Ascending aorta (tissue), 2 donors: ENCODE measurements around the gene STK40. TPM values are rescaled to one million over a fixed set of nuclear protein-coding genes. Genes with fewer than 3 reads are reported as not detected.

Source experiments
- DNase-seq, 2 donors: peaks; one replicate each; pipeline ENCODE4 v3.0.0-alpha.2; 2019; ENCODE audit warnings: low spot score in 2 of 2
- H3K27ac ChIP-seq, 2 donors: fragments of 200-600 bp; sonication (generic); one replicate each; pipeline ENCODE4 v1.5.1; 2016 to 2017; ENCODE audit warnings: mild to moderate bottlenecking in 1 of 2
- H3K27me3 ChIP-seq: fragments of 200-600 bp; sonication (generic); one replicate; pipeline ENCODE4 v1.5.1; 2017
- H3K36me3 ChIP-seq, 2 donors: fragments of 200-600 bp; sonication (generic); one replicate each; pipeline ENCODE4 v1.5.1; 2016
- H3K4me1 ChIP-seq, 2 donors: fragments of 200-600 bp; sonication (generic); one replicate each; pipeline ENCODE4 v1.5.1; 2016 to 2017; ENCODE audit warnings: mild to moderate bottlenecking in 1 of 2
- H3K4me3 ChIP-seq, 2 donors: fragments of 200-600 bp; sonication (generic); one replicate each; pipeline ENCODE4 v1.5.1; 2016 to 2017; ENCODE audit warnings: mild to moderate bottlenecking in 1 of 2
- H3K9me3 ChIP-seq, 2 donors: fragments of 200-600 bp; sonication (generic); one replicate each; pipeline ENCODE4 v1.5.1; 2016
- CTCF ChIP-seq, 3 experiments: fragments of 200-600 bp in 2 of 3; fragments of 450-650 bp in 1 of 3; sonication (generic) in 2 of 3; IDR thresholded peaks; one replicate each; pipeline ENCODE4 v1.5.1; 2016 to 2019; ENCODE audit warnings: antibody characterized with exemption in 3 of 3, mild to moderate bottlenecking in 1 of 3, moderate library complexity in 1 of 3
- intact Hi-C: fragments of 100-400 bp; cut with DNase I; formaldehyde crosslinking; loops from one replicate; pipeline ENCODE4 v1.15.1; 2023
- total RNA-seq: library from RNA; depleted of rRNA; stranded (reverse); fragments of >200 nt; gene quantifications from one replicate; pipeline ENCODE4 v1.1.0, GENCODE V29; 2016

The STK40 gene
- total RNA-seq, 1 donor from 2014 or later: 77.0 TPM

GRCh38 chr1:36298640-36299039, 87.1 kb downstream of the STK40 start:
- Histone ChIP-seq H3K36me3 (peaks cover 61 to 97% of the 10 kb centered on the region in 2 donors), H3K27me3 (no peaks in the 10 kb centered on the region), H3K4me1 (peaks cover 0 to 2% of the 10 kb centered on the region in 2 donors), H3K9me3 (no peaks in the 10 kb centered on the region), H3K4me3 (no peak overlapping the region), H3K27ac (no peak overlapping the region)
- no peak for TF ChIP-seq CTCF (IDR thresholded peaks at IDR 0.05)
- intact Hi-C loops: no loop called here
- no peak for DNase-seq

- DNase-seq: no peak
- peaks cover 57 to 95% of the 10 kb centered on the region in 2 donors for H3K36me3 ChIP-seq
- H3K9me3 ChIP-seq: no peaks in the 10 kb centered on the region
- peaks cover 0 to 2% of the 10 kb centered on the region in 2 donors for H3K4me1 ChIP-seq
- intact Hi-C loops: no loop called here
- H3K27me3 ChIP-seq: no peaks in the 10 kb centered on the region
- no peak overlapping the region for H3K4me3 ChIP-seq
- H3K27ac ChIP-seq: no peak overlapping the region
- no peak for TF ChIP-seq CTCF (IDR thresholded peaks at IDR 0.05)
Measured at GRCh38 chr1:36297062-36297461, 88.7 kb downstream of the STK40 start.

GRCh38 chr1:36295390-36295789, 90.3 kb downstream of the STK40 start:
- TF ChIP-seq CTCF (IDR thresholded peaks at IDR 0.05): no peak
- Histone ChIP-seq H3K4me3 (no peak overlapping the region), H3K9me3 (no peaks in the 10 kb centered on the region), H3K27ac (no peak overlapping the region), H3K36me3 (peaks cover 55 to 95% of the 10 kb centered on the region in 2 donors), H3K4me1 (peaks cover 0 to 2% of the 10 kb centered on the region in 2 donors), H3K27me3 (no peaks in the 10 kb centered on the region)
- intact Hi-C loops: no loop called here
- no peak for DNase-seq

Other genes with a start within 250 kb of the STK40 start
- gene TRAPPC3, start 236.4 kb downstream of the STK40 start, total RNA-seq: 52.0 TPM
- gene MAP7D1, start 229.8 kb downstream of the STK40 start, total RNA-seq: 209 TPM
- 39.5 TPM for gene THRAP3, start 161.5 kb downstream of the STK40 start, total RNA-seq
- gene SH3D21, start 79.6 kb downstream of the STK40 start, total RNA-seq: 1.3 TPM
- gene EVA1B, start 62.3 kb downstream of the STK40 start, total RNA-seq: 251 TPM
- 9.8 TPM for gene LSM10, start 12.0 kb upstream of the STK40 start, total RNA-seq
- 10.6 TPM for gene OSCP1, start 64.5 kb upstream of the STK40 start, total RNA-seq
- gene MRPS15, start 78.5 kb upstream of the STK40 start, total RNA-seq: 30.4 TPM
- 3.1 TPM for gene CSF3R, start 97.0 kb upstream of the STK40 start, total RNA-seq